GM19372 (cell line): ENCODE results near the gene PPP2R1B.

Experiments used
- ATAC-seq: cut with Tn5 transposase; IDR thresholded peaks from one replicate; pipeline ENCODE4 v1.9.1; 2021; ENCODE audit warnings: mild to moderate bottlenecking, low read depth, moderate library complexity; ENCODE audit not compliant: unreplicated experiment

PPP2R1B gene

DNA sequence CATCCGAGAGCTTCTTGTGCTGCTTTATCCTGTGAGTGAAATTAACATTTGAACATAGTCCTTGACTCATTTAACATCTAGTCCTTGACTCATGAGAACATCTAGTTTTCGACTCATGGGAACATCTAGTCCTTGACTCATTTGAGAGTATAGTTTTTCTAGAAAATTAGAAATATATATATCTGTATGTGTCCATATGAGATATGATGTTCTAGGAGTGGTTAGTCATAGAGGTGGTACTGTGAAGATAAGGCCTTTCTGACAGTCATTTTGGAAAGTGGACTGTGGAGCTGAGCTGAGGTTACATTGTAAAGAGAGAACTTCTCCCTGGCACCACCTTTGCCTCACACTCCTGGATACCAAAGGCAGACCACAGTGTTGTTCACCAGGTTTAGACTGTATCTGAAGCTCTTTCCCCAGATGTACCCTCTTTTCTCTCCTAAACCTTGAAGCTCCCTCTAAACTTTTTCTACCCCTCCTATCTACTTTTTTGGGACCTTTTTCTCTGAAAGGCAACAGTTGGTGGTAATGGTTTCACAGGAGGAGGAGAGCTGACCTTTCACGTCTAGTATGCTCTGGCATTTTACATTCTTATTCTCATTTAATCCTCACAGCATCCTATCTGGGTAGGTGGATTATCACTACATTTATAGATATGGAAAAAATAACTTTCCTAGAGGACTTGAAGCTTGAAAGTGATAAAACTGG, 67.2 kb downstream of the PPP2R1B start:
- ATAC-seq, result no peak

DNA sequence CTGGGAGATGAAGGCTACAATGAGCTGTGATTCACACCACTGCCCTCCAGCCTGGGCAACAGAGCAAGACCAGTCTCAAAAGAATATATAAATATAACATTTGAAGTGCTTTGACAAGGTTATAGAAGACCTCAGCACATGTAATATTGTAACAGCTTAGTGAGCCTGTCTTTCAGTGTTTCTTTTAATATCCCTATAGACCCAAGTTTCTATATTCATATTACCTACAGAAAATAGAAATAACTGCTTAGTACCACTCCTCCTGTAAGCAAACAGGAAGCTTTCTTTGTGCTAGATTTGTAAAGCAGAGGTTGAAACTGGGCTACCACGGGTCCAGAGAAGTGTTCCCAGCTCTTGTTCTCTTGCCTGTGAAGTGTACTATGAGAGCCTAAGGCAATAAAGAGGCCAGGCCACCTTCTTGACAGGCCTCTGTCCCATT, 68.2 kb downstream of the PPP2R1B start:
- no peak for ATAC-seq

DNA sequence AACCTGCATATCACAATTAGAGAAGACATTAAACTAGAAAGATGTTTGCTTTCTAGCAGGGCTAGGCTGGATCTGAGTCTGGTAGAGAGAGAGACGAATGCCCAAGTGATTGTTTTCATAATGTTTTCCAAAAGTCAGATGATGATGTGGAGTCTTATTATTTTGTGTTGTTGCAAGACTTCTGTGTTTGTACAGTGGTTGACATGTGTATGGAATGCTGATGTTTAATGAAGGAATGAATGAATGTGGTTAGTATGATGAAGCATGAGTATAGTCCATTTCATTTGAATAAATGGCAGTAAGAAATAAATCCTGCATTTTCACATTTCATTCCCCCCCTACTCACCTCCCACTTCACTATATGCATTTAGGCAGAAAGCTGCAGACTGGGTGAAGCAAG, 69.6 kb downstream of the PPP2R1B start:
- ATAC-seq, result no peak

DNA sequence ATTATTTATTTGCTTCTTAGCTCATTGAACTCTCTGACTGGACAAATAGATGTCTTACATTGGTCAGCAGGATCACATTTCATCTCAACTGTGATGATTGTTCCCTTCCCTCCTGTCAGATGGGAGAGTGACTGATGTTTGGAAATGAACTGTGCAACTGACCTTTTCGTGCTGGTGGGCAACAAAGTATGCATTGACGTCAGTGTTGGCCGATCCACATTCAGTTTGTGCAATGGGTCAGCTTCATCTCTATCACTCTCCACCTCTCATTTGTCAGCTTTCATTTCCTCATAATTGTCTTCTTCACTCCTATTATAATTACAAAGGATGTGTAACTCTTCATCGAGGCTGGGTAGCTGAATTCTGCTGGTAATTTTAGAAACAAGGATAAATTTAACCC, 71.3 kb downstream of the PPP2R1B start:
- ATAC-seq, result no peak

DNA sequence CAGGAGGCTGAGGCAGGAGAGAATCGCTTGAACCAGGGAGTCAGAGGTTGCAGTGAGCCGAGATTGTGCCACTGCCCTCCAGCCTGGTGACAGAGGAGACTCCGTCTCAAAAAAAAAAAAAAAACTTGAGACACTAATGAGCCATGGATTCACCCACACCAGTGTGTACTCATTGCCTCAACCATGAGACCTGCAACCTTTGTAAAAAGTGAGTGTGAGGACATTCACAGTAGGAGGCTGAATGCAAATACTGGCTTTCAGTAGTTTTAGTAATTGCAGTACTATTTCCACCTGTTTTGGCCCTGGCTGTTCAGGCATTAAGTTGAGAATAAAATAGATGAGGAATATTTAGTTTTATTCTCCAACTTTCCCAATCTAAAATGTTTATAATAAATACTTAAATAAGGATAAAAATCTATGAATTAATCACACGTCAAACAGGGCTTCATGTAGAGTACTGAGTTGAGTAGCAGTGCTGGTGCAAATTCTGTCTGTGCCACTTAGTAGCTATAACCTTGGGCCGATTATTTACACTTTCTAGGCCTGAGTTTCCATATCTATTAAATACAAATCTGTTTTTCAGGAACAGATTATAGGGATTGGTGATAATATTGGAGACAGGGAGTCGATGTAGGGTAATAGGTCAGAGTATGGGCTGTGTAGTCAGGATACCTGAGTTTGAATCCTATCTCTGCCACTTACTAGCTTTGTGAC, 72.8 kb downstream of the PPP2R1B start:
- ATAC-seq, result no peak

DNA sequence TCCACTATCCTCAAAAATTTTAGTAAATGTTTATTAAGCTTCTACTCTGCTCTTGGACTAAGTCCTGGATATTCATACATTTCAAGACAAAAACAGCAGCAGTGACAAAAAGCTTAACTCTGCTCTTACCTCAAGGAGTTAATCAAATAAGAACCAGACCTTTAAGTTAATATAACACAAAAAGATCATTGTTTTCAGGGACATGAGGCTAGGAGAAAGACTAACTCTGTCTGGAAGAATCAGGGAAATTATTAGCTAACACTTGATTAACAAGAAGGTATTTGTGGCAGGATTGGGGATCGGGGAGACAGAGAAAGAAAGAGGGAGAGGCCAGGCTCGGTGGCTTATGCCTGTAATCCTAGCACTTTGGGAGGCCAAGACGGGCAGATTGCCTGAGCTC, 74.4 kb downstream of the PPP2R1B start:
- ATAC-seq, result no peak

DNA sequence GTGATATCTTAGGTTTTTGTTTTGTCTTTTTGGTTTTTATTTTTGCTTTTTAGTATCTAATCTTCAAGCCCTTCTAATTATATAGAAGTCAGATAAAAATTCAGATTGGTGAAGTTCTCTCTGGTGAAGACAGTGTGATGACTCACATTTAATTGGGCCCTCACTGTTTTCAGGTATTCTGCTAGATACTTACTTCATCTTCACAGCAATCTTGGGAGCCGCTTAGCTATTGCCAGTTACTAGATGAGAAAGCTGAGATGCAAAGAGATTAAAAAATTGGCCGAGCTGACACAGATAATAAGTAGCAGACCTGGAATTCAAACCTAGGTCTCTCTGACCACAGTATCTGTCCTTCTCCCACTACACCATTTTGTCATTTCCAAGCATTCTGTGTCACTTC, 75.0 kb downstream of the PPP2R1B start:
- ATAC-seq, result no peak

DNA sequence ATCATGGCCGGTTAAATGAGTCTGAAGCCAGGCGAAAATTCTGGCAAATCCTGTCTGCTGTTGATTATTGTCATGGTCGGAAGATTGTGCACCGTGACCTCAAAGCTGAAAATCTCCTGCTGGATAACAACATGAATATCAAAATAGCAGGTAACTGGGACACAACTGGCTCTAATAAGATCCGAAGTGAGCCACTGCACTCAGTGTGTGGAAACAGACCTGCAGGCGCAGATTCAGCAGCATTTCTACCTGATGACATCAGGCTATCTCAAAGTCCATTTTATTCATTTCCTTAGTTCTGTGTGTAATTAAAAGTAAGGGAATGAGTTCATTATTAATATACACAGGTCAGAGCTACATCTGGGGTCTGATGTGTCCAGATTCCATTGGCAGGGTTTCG, 78.2 kb downstream of the PPP2R1B start:
- no peak for ATAC-seq

DNA sequence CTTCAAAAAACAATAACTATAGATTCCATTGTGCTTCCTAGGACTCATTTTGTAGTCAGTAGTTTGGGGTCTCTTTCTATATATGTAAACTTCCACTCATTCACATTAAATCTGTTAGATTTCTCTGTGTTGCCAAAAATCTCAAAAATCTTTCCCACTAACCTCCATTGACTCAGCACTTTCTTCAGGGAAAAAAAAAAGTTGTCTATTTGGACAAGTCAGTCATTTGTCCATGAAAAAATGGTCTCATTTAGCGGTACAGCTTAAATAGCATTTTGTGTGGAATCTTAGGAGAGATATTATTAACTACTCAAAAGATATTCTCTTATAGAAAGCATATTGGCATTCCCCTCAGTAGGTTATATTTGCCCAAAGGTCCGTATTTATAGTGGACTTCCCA, 81.9 kb downstream of the PPP2R1B start:
- ATAC-seq, result no peak

DNA sequence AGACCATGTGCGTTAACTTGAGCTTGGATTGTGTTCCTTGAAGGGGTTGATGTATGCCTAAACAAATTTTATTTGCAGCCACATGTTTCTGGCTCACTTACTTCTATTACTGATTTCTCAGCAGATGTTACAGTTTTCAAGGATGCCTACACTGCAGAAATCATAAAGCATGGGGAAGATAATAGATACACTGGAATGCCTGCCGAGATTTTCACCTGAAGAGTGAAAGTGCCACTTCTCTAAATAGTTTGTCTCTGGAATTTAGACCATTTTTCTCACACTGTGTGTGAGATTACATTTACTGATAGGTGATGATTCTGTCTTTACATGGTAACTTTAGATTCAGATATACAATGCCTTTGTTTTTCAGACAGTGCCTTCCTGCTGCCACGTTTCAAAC, 82.4 kb downstream of the PPP2R1B start:
- no peak for ATAC-seq

DNA sequence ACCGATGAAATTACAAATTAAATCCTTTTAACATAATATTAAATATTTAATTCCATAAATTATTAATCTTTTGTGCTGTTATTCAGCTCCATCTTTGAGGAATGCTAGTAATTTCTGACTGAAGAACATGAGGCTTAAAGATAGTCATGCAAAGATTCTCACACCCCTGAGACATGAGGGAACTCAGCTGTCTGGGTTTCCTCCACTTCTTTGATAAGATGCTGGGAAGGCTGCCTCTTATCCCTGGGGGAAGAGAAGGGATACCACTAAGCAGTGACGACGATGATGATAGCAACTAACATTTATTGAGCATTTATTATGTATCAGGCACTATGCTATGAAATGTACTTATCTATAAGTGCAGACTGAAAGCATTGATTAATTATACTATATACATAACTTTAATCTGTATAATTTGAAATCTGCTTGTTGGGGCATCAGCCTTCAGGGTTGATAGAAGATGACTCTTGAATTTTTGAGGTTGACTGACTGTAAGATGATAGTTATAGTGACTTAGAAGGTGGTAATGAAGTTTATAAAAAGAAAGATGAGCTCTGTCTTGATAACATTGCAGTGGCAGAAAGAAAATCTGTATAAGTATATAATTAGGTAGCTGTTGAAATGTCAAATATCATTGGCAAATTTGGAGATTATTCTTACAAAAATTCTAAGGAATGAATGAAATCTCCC, 85.6 kb downstream of the PPP2R1B start:
- ATAC-seq, result no peak
